Fibroblast of upper back skin (primary cell): Measurements from ENCODE around the gene SDHC.
A peak's percentile ranks its signal among the peaks of the same experiment; 100 is the strongest.
"Not testable (repeated sequence)": the region's sequence is repeated elsewhere in the genome, so short reads cannot be mapped to it uniquely, and the experiment has no call there.

Experiments used
- DNase-seq: peaks from one replicate; pipeline ENCODE4 v3.0.0-alpha.2; 2013

SDHC gene

DNA sequence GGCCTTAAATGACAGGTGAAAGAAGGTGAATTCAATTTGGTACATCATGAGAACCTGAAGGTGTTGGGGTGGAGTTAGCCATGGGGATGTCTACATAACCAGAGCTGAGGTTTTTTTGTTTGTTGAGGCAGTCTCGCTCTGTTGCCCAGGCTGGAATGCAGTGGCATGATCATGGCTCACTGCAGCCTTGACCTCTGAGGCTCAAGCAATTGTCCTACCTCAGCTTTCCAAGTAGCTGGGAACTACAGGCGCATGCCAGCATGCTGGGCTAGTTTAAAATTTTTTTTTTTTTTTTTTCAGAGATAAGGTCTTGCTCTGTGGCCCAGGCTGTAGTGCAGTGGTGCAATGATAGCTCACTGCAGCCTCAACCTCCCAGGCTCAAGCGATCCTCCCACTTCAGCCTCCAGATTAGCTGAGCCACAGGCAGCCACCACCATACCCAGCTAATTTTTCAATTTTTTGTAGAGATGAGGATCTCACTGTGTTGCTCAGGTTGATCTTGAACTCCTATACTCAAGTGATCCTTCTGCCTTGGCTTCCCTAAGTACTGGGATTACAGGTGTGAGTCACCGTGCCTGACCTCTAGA is 2.5 kb upstream of the SDHC start:
- DNase-seq = no peak

DNA sequence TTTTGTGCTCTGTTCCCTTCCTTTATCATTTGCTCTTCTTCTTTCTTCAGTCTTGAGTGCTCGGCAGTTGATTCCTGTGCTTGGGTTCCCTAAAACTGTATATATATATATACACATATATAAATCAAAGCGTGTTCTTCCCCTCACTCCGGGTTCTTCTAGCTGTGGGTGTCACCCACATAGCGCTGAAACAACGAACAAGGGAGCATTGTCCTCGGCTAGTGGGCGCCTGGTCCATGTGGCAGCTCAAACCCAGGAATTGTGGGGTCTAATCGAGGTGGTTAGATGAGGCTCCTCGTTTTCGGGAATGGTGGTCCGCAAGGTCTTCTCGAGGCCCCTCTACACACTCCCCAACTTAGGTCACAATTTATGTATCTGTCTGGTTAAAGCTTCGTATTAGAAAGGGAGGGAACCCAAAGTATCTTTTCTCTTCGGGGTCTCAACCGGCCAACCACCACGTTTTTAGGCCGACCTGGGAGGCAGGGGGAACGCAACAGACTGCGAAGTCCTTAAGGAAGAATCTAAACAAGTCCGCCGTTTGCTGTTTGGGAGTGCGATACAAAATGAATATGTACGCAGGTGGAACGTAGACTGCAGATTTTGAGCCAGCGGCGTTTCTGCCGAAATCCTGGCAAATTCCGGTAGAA is 504 bp upstream of the SDHC start:
- DNase-seq = no peak

- DNase-seq = not testable (repeated sequence)
Measured at GRCh38 chr1:161315841-161316674, 1.9 kb downstream of the SDHC start.

GRCh38 chr1:161324020-161324419 is 9.8 kb downstream of the SDHC start:
- DNase-seq = no peak

GRCh38 chr1:161330346-161330745 is 16.2 kb downstream of the SDHC start:
- no peak for DNase-seq

- no peak for DNase-seq
Measured at GRCh38 chr1:161333166-161333565, 19.0 kb downstream of the SDHC start.

DNA sequence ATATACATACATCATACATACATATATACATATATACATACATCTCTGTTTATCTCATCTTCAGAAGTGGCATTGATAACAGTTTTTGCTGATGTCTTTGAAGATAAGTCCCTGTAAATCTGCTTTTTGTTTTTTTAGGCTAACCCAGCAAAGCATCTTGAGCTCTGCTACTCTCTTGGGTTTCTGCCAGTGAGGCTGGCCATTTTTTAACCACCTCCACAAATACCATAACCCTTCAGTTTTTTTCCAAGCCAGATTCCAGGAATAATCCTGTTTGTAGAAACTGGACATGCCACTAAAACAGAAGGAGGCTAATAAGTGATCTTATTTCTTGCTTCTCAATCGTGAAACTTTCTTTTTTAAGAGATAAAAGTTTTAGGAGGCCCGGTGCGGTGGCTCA is 21.6 kb downstream of the SDHC start:
- no peak for DNase-seq

GRCh38 chr1:161342177-161342576 is 28.0 kb downstream of the SDHC start:
- no peak for DNase-seq

DNA sequence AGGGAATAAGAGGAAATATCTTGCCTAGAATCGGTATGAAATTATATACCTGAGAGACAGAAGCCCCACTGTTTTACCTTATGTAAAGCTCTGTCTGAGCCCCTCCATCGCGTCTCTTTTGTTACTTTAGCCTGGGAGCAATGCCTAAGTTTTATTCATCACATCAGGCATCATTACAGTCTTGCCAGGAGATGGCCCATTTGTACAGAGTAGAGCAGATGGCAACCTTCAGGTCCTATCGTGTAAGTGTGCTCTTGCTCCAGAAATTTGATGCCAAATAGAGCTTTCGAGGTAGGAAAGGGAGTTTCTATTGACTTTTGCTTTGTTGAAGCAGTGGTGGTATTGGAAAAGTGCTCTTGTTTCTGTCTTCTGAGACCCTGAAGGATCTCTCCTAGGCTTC is 28.6 kb downstream of the SDHC start:
- no peak for DNase-seq

DNA sequence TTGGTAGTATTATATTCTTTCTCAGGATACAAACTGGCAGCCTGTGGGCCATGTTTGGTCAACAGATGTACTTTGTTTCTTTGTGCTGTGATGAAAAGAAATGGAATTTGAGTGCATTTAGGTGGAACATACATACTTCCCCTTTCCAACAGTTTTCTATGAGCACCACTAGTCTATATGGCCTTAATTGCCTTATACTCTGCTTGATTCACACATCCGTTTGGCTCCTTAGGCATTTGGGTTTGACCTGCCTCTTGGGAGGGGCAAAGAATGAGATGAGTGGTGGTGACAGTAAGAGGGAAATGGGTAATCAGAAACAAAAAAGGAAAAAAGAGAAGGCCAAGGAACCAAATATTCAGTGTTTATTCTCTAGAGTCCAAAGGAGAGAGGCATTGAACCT is 36.5 kb downstream of the SDHC start:
- no peak for DNase-seq

DNA sequence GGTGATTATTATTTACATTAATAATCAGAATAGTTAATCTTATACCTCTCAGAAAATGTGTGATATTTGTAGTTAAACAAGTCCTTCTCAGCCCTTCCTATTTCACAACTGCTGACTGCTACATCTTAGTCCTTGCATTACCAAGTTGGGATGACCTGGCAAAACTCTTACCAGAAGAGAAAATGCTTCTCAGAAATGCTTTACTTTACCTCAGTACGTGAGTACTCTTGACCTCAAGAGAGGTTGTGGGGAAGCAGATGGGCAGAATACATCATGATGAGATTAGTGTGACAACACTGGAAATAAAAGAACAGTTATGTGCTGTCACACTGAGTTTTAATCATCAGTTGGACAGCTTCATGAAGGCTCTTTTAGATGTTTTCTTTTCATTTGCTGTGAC is 37.3 kb downstream of the SDHC start:
- DNase-seq = no peak

- DNase-seq = no peak
Measured at GRCh38 chr1:161357073-161357472, 42.9 kb downstream of the SDHC start.

- DNase-seq = no peak
Measured at GRCh38 chr1:161359291-161359690, 45.1 kb downstream of the SDHC start.

DNA sequence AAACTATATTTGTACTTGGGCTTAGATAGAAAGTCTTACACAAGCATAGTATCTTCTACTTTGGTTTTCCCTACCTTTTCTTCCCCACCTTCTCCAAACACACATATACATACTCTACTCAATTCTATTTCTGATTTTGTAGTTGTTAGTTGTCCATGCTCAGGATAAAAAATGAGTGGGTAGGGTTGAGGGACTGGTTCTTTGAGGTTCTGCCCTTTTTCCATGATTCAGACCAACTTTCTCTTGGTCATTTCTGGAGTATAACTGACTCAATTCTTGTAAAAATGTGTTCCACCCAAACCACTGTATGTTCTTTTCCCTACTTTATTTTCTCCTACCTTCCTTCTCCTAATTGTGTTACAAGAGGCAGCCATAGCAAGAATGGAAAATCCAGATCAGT is 50.2 kb downstream of the SDHC start:
- DNase-seq = no peak

GRCh38 chr1:161365207-161365606 is 51.0 kb downstream of the SDHC start:
- DNase-seq = no peak

- DNase-seq = peak; percentile 50
Measured at GRCh38 chr1:161367684-161368400, 53.7 kb downstream of the SDHC start, which contains the start of gene CFAP126. Gene CFAP126, minus strand, starts transcription at chr1:161367876. Its CDS starts 8 bp downstream, at chr1:161367868.

- no peak for DNase-seq
Measured at GRCh38 chr1:161373442-161373841, 59.3 kb downstream of the SDHC start.

DNA sequence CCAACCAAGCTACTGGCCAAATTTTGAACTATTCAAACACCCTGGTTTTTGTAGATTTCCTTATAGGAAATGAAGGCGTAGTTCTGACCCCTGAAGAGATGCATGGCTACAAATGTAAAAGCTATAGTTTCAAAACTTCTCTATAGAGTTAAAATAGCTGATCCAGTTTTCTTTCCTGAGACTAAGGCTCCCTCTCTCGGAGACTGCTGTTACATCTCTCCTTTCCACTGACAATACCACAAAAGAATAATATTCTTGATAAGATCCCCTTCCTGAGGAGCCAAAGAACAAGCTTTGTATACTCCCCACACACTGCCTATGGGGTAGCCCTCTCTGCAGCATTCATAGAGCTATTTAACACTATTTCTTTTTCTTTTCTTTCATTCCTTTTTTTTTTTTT is 60.2 kb downstream of the SDHC start:
- no peak for DNase-seq

- no peak for DNase-seq
Measured at GRCh38 chr1:161378014-161378413, 63.8 kb downstream of the SDHC start.

- no peak for DNase-seq
Measured at GRCh38 chr1:161379071-161379470, 64.9 kb downstream of the SDHC start.

DNA sequence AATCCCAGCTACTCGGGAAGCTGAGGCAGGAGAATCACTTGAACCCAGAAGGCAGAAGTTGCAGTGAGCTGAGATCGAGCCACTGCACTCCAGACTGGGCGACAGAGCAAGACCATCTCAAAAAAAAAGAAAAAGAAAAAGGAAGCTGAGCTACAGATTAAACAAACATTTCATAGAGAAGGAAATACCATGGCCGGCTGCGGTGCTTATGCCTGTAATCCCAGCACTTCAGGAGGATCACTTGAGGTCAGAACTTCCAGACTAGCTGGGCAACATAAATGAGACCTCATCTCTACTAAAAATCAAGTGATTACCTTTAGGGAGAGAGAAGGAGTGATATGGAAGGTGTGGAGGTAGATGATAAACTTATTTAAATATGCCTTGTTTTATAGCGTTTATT is 67.5 kb downstream of the SDHC start:
- no peak for DNase-seq

DNA sequence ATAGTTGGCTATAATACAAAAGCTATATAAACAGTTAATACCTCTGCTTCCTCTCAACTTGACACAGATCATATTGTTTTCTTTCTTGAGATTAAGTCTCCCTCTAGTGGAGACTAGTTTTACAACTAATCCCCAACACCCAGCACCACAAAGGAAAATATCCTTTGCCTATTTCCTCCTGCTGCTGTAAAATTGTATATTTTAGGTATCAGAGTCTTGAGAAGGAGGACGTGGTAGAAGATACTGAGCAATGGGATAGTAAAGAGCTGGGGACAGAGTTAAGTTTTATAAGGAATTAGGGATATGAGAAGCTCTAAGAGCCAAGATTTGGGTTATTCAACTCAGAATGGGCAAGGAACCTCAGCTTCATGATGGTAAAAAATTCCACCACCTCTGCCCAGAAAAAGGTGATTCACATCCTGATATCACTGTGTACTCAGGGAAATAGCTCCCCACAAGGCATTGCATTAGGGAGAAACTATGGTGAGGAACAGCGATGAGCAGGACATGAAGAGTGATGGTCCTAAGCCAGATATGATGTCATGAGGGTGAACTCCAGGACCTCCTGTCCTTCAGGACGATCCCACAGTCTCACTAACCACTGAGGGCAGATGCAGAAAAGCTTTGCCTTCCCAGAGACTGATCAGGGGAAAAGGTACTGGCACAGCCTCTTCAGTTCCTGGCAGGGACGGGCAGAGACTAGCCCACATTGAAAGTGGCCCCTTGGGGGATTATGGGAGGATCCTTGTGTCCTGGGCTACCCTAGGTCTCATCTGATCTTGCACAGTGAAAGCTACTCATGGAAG is 68.2 kb downstream of the SDHC start:
- DNase-seq = peak; percentile 68

GRCh38 chr1:161388639-161389038 is 74.5 kb downstream of the SDHC start:
- DNase-seq = no peak
